Effector memory CD4-positive, alpha-beta T cell (primary cell): Measurements from ENCODE around the gene MT2A.
"Not testable (repeated sequence)": the region's sequence is repeated elsewhere in the genome, so short reads cannot be mapped to it uniquely, and the experiment has no call there.

Experiments used
- DNase-seq, 3 donors: peaks; one replicate each; pipeline ENCODE4 v3.0.0-alpha.2; 2020
- H3K27ac ChIP-seq: 2 replicates; pipeline ENCODE4 v1.7.0; 2013; ENCODE audit warnings: mild to moderate bottlenecking, low read length, moderate library complexity; ENCODE audit not compliant: insufficient read depth, poor library complexity, severe bottlenecking
- H3K27me3 ChIP-seq: replicated peaks from 2 replicates; pipeline ENCODE4 v1.7.0; 2013; ENCODE audit warnings: mild to moderate bottlenecking, low read length; ENCODE audit not compliant: insufficient read depth, control insufficient read depth, poor library complexity, severe bottlenecking
- H3K36me3 ChIP-seq: 2 replicates; pipeline ENCODE4 v1.7.0; 2013; ENCODE audit warnings: mild to moderate bottlenecking, low read length, moderate library complexity; ENCODE audit not compliant: control insufficient read depth, insufficient read depth
- H3K4me1 ChIP-seq: 2 replicates; pipeline ENCODE4 v1.7.0; 2013; ENCODE audit warnings: low read length, mild to moderate bottlenecking; ENCODE audit not compliant: control insufficient read depth, insufficient read depth, poor library complexity, severe bottlenecking
- H3K4me3 ChIP-seq: 2 replicates; pipeline ENCODE4 v1.7.0; 2013; ENCODE audit warnings: low read length, low read depth, mild to moderate bottlenecking; ENCODE audit not compliant: insufficient read depth, poor library complexity, severe bottlenecking
- H3K9me3 ChIP-seq: 2 replicates; pipeline ENCODE4 v1.7.0; 2013; ENCODE audit warnings: mild to moderate bottlenecking, low read length, moderate library complexity; ENCODE audit not compliant: control insufficient read depth

Gene MT2A

GRCh38 chr16:56580391-56581048 is 27.9 kb upstream of the MT2A start:
- H3K4me1 ChIP-seq: no peaks in the 10 kb centered on the region
- H3K9me3 ChIP-seq: no peaks in the 10 kb centered on the region
- H3K27me3 ChIP-seq: no peaks in the 10 kb centered on the region
- H3K36me3 ChIP-seq: no peaks in the 10 kb centered on the region
- no peak overlapping the region for H3K27ac ChIP-seq
- H3K4me3 ChIP-seq: no peak overlapping the region
- no peak for DNase-seq

- H3K4me1 ChIP-seq, H3K9me3 ChIP-seq, DNase-seq, H3K27me3 ChIP-seq, H3K4me3 ChIP-seq, H3K36me3 ChIP-seq, H3K27ac ChIP-seq: not testable (repeated sequence)
Measured at GRCh38 chr16:56582911-56583310, 25.5 kb upstream of the MT2A start.

- Histone ChIP-seq H3K4me1 (no peaks in the 10 kb centered on the region), H3K9me3 (no peaks in the 10 kb centered on the region), H3K4me3 (no peak overlapping the region), H3K36me3 (no peaks in the 10 kb centered on the region), H3K27ac (no peak overlapping the region), H3K27me3 (no peaks in the 10 kb centered on the region)
- DNase-seq: no peak
Measured at GRCh38 chr16:56583351-56584168, 24.8 kb upstream of the MT2A start.

- H3K27me3 ChIP-seq: no peaks in the 10 kb centered on the region
- H3K9me3 ChIP-seq: no peaks in the 10 kb centered on the region
- H3K4me3 ChIP-seq: no peak overlapping the region
- no peak overlapping the region for H3K27ac ChIP-seq
- no peak for DNase-seq
- H3K4me1 ChIP-seq: peaks cover under 1% of the 10 kb centered on the region
- no peaks in the 10 kb centered on the region for H3K36me3 ChIP-seq
Measured at GRCh38 chr16:56584276-56584675, 24.1 kb upstream of the MT2A start.

- no peak for DNase-seq
- H3K27ac ChIP-seq: no peak overlapping the region
- peak overlapping the region; percentile 54 for H3K4me3 ChIP-seq
- peaks cover 16% of the 10 kb centered on the region for H3K27me3 ChIP-seq
- H3K9me3 ChIP-seq: no peaks in the 10 kb centered on the region
- no peaks in the 10 kb centered on the region for H3K36me3 ChIP-seq
- H3K4me1 ChIP-seq: peaks cover 9% of the 10 kb centered on the region
Measured at GRCh38 chr16:56588781-56589140, 19.6 kb upstream of the MT2A start.

- peak within 1 kb of the TSS; percentile 54 for H3K4me3 ChIP-seq
- H3K9me3 ChIP-seq: no peaks in the 10 kb centered on the region
- H3K27me3 ChIP-seq: peaks cover 16% of the 10 kb centered on the region
- no peak within 1 kb of the TSS for H3K27ac ChIP-seq
- H3K36me3 ChIP-seq: no peaks in the 10 kb centered on the region
- peaks cover 9% of the 10 kb centered on the region for H3K4me1 ChIP-seq
- no peak for DNase-seq
Measured at GRCh38 chr16:56589141-56590039, 19.0 kb upstream of the MT2A start, which contains the start of gene MT3. MT3 (plus strand) TSS chr16:56589528; CDS start chr16:56589591, 63 bp downstream.

- H3K4me1 ChIP-seq: peaks cover 9% of the 10 kb centered on the region
- no peak overlapping the region for H3K4me3 ChIP-seq
- H3K27ac ChIP-seq: no peak overlapping the region
- H3K27me3 ChIP-seq: peaks cover 16% of the 10 kb centered on the region
- DNase-seq: no peak
- H3K9me3 ChIP-seq: no peaks in the 10 kb centered on the region
- H3K36me3 ChIP-seq: no peaks in the 10 kb centered on the region
Measured at GRCh38 chr16:56591377-56592060, 16.9 kb upstream of the MT2A start.

GRCh38 chr16:56593573-56594291 is 14.7 kb upstream of the MT2A start:
- H3K27ac ChIP-seq: no peak overlapping the region
- H3K9me3 ChIP-seq: no peaks in the 10 kb centered on the region
- no peak for DNase-seq

GRCh38 chr16:56594292-56594619 is 14.1 kb upstream of the MT2A start:
- Histone ChIP-seq H3K27ac (no peak overlapping the region), H3K4me1 (peaks cover 9% of the 10 kb centered on the region), H3K36me3 (no peaks in the 10 kb centered on the region), H3K27me3 (peaks cover 16% of the 10 kb centered on the region), H3K9me3 (no peaks in the 10 kb centered on the region), H3K4me3 (no peak overlapping the region)
- DNase-seq: no peak

More at GRCh38 chr16:56593573-56594291, 14.7 kb upstream of the MT2A start:
- Histone ChIP-seq H3K4me1 (peaks cover 9% of the 10 kb centered on the region), H3K36me3 (no peaks in the 10 kb centered on the region), H3K27me3 (peaks cover 16% of the 10 kb centered on the region), H3K4me3 (no peak overlapping the region)
